ENCODE data around the gene RNF223. TPM values are rescaled to one million over a fixed set of nuclear protein-coding genes. Genes with fewer than 3 reads are reported as not detected.

The RNF223 gene
- total RNA-seq, 1 donor from 2014 or later: not detected

DNA sequence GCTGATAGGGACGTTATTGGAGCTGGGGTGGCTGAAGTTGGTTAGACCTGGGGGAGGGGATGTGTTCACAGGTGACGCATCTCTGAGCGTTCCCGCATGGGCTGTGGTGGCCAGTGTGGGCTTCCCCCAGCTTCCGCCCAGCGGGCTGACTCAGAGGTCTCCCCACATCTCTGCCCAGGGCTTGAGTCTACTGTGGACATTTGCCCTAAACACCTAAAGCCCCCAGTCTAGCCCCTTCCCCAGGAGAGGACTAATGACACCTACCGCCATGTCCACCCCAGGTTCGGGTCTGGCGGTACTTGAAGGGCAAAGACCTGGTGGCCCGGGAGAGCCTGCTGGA is 52.2 kb downstream of the RNF223 start:
- no peak for DNase-seq (ENCODE audit: low spot score)
- H3K9me3 Mint-ChIP-seq: peaks cover 2% of the 10 kb centered on the region

DNA sequence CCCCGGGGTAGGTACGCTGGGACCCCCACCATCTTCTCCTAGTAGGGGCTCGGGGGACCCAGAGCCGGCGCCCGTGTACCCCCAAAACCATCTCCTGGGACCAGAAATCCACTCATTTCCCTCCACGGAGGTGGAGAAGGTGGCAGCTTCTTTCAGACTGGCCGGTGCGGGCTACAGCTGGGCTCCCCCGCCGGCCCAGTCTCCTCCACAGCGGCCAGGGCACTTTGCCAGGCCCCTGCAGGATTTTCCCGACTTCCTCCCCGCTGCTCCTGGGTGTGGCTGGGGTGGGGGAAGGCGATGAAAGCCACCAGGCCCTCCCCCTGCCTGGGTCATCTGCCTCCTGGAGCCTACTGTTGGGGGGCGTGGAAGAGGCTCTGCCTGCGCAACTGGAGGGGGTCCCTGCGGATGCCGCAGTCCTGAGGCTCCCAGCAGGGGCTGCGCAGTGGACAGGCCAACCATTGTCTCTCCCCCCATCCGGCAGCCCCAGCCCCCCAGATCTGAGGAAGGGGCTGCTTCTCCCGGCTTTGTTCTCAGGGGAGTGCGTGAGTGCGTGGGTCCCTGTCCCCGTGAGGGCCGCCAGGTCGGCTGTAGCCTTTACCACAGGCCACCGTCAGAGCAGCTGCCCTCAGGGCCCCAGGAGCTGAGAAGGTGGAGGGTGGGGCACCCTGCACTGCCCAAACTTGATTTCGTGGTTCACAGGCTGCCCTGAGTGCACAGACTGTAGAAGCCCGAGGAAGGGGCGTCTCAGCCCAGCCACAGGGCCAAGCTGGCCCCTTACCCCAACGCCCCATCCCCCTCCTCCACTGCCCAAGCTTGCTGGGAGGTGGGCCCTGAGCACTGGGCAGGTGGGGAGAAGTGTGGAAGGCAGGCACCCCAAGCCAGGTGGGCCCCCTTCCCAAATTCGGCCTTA is 52.8 kb downstream of the RNF223 start:
- Histone ChIP-seq H3K27me3 (no peaks in the 10 kb centered on the region), H3K9ac (no peak overlapping the region), H3K4me3 (peak overlapping the region; percentile 69), H3F3A (ENCODE audit: low read depth) (peaks cover 13% of the 10 kb centered on the region), H3K79me2 (ENCODE audit: low read depth) (peaks cover 39% of the 10 kb centered on the region), H3K36me3 (no peaks in the 10 kb centered on the region), H3K4me2 (peak overlapping the region; percentile 88), H3K27ac (no peak overlapping the region), H2AFZ (replicated peaks) (no peak overlapping the region), H4K20me1 (ENCODE audit: low read depth) (peaks cover 52% of the 10 kb centered on the region), H3K9me3 (ENCODE audit: low read depth) (no peaks in the 10 kb centered on the region), H3K4me1 (peaks cover 30% of the 10 kb centered on the region)
- peaks cover 10% of the 10 kb centered on the region for H3K27me3 Mint-ChIP-seq (ENCODE audit: insufficient read depth, low read depth)
- H3K27ac Mint-ChIP-seq: no peak overlapping the region
- peak overlapping the region; percentile 80 for H3K4me3 Mint-ChIP-seq
- no peak for TF ChIP-seq EZH2phosphoT487 (IDR thresholded peaks at IDR 0.05)
- peaks cover 1% of the 10 kb centered on the region for H3K36me3 Mint-ChIP-seq
- peaks cover 24% of the 10 kb centered on the region for H3K4me1 Mint-ChIP-seq
- peak; percentile 50 for DNase-seq (ENCODE audit: low spot score)
- peaks cover 2% of the 10 kb centered on the region for H3K9me3 Mint-ChIP-seq

More for the DNA sequence above, 52.2 kb downstream of the RNF223 start:
- peak overlapping the region; percentile 80 for H3K4me3 Mint-ChIP-seq
- no peak for TF ChIP-seq EZH2phosphoT487 (IDR thresholded peaks at IDR 0.05)
- TF ChIP-seq, protein P1, sequence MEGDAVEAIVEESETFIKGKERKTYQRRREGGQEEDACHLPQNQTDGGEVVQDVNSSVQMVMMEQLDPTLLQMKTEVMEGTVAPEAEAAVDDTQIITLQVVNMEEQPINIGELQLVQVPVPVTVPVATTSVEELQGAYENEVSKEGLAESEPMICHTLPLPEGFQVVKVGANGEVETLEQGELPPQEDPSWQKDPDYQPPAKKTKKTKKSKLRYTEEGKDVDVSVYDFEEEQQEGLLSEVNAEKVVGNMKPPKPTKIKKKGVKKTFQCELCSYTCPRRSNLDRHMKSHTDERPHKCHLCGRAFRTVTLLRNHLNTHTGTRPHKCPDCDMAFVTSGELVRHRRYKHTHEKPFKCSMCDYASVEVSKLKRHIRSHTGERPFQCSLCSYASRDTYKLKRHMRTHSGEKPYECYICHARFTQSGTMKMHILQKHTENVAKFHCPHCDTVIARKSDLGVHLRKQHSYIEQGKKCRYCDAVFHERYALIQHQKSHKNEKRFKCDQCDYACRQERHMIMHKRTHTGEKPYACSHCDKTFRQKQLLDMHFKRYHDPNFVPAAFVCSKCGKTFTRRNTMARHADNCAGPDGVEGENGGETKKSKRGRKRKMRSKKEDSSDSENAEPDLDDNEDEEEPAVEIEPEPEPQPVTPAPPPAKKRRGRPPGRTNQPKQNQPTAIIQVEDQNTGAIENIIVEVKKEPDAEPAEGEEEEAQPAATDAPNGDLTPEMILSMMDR (IDR thresholded peaks at IDR 0.05): no peak
- TF ChIP-seq EZH2 (IDR thresholded peaks at IDR 0.05): no peak
- no peak overlapping the region for H3K27ac Mint-ChIP-seq
- peaks cover 39% of the 10 kb centered on the region for H3K79me2 ChIP-seq (ENCODE audit: low read depth)
- peaks cover 10% of the 10 kb centered on the region for H3K27me3 Mint-ChIP-seq (ENCODE audit: insufficient read depth, low read depth)
- H3K9ac ChIP-seq: no peak overlapping the region
- H3K9me3 ChIP-seq (ENCODE audit: low read depth): no peaks in the 10 kb centered on the region
- no peak overlapping the region for H2AFZ ChIP-seq (replicated peaks)
- H3K36me3 ChIP-seq: no peaks in the 10 kb centered on the region
- H3K4me3 ChIP-seq: peak overlapping the region; percentile 69
- peaks cover 1% of the 10 kb centered on the region for H3K36me3 Mint-ChIP-seq
- peaks cover 24% of the 10 kb centered on the region for H3K4me1 Mint-ChIP-seq
- H3K4me2 ChIP-seq: peak overlapping the region; percentile 88
- H3K27ac ChIP-seq: no peak overlapping the region
- peaks cover 58% of the 10 kb centered on the region for H4K20me1 ChIP-seq (ENCODE audit: low read depth)
- peaks cover 34% of the 10 kb centered on the region for H3K4me1 ChIP-seq
- H3K27me3 ChIP-seq: no peaks in the 10 kb centered on the region
- H3F3A ChIP-seq (ENCODE audit: low read depth): peaks cover 13% of the 10 kb centered on the region

Other genes starting within 250 kb of the RNF223 start
- gene SAMD11, start 150.4 kb downstream of the RNF223 start, total RNA-seq (ENCODE audit: low replicate concordance): 0.15 TPM in 1 of 2 replicates, not detected in the other
- 39.6 and 69.1 TPM in 2 replicates for gene NOC2L, start 115.0 kb downstream of the RNF223 start, total RNA-seq (ENCODE audit: low replicate concordance)
- gene KLHL17, start 113.7 kb downstream of the RNF223 start, total RNA-seq (ENCODE audit: low replicate concordance): 10.7 and 33.8 TPM in 2 replicates
- 0.09 TPM in 1 of 2 replicates, not detected in the other for gene PLEKHN1, start 107.8 kb downstream of the RNF223 start, total RNA-seq (ENCODE audit: low replicate concordance)
- gene PERM1, start 92.2 kb downstream of the RNF223 start, total RNA-seq (ENCODE audit: low replicate concordance): not detected in 2 replicates
- gene HES4, start 74.2 kb downstream of the RNF223 start, total RNA-seq (ENCODE audit: low replicate concordance): 7.6 and 35.7 TPM in 2 replicates
- 22.4 and 33.6 TPM in 2 replicates for gene ISG15, start 60.8 kb downstream of the RNF223 start, total RNA-seq (ENCODE audit: low replicate concordance)
- gene AGRN, start 54.2 kb downstream of the RNF223 start, total RNA-seq (ENCODE audit: low replicate concordance): 34.1 and 142 TPM in 2 replicates
- gene C1orf159, start 41.8 kb upstream of the RNF223 start, total RNA-seq (ENCODE audit: low replicate concordance): 8.0 and 24.0 TPM in 2 replicates
- 0.22 TPM in 1 of 2 replicates, not detected in the other for gene TTLL10, start 99.6 kb upstream of the RNF223 start, total RNA-seq (ENCODE audit: low replicate concordance)
- gene TNFRSF18, start 132.3 kb upstream of the RNF223 start, total RNA-seq (ENCODE audit: low replicate concordance): not detected in 2 replicates
- 0.09 TPM in 1 of 2 replicates, not detected in the other for gene TNFRSF4, start 139.8 kb upstream of the RNF223 start, total RNA-seq (ENCODE audit: low replicate concordance)
- 16.6 and 43.4 TPM in 2 replicates for gene SDF4, start 157.7 kb upstream of the RNF223 start, total RNA-seq (ENCODE audit: low replicate concordance)
- gene B3GALT6, start 157.9 kb upstream of the RNF223 start, total RNA-seq (ENCODE audit: low replicate concordance): 15.8 and 32.4 TPM in 2 replicates
- gene C1QTNF12, start 172.4 kb upstream of the RNF223 start, total RNA-seq (ENCODE audit: low replicate concordance): 0.28 and 2.1 TPM in 2 replicates
- 32.9 and 39.2 TPM in 2 replicates for gene UBE2J2, start 199.5 kb upstream of the RNF223 start, total RNA-seq (ENCODE audit: low replicate concordance)
- 0.41 and 4.7 TPM in 2 replicates for gene SCNN1D, start 206.1 kb upstream of the RNF223 start, total RNA-seq (ENCODE audit: low replicate concordance)
- gene ACAP3, start 233.6 kb upstream of the RNF223 start, total RNA-seq (ENCODE audit: low replicate concordance): 10.7 and 24.6 TPM in 2 replicates
- gene PUSL1, start 234.3 kb upstream of the RNF223 start, total RNA-seq (ENCODE audit: low replicate concordance): 3.7 and 22.5 TPM in 2 replicates

All from neural progenitor cell (in vitro differentiated cells).